ENCODE data around the gene CD79A. TPM values are rescaled to one million over a fixed set of nuclear protein-coding genes. Genes with fewer than 3 reads are reported as not detected.

CD79A gene
- polyA plus RNA-seq, 3 donors = 1.9 to 2.7 (median 2.1) TPM

DNA sequence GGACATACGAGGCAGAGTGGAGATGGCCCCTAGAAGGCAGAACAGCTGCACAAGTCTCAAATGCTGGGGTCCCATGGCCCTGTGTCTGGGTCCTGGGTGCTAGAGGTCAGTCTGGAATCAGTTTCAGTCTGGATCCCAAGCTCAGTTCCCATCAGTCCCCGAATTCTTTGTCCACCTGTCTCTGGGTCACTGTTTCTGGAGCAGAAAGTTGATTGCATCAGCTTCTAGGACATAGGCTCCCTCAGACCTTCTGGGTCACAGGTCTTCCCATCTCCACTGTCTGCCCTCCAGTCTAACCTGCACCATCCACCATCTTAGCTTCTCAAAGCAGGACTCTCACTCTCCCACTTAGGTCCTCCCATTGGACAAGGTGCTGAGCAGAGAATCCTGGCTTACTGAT lies 37.9 kb upstream of the CD79A start:
- no peak overlapping the region for H2AFZ ChIP-seq (ENCODE audit: insufficient read depth, low read depth, low read length, poor library complexity, severe bottlenecking)
- H3K79me2 ChIP-seq (ENCODE audit: insufficient read depth, low read length) = no peaks in the 10 kb centered on the region
- H3K27me3 Mint-ChIP-seq (ENCODE audit: low read depth in 3 of 3) = peaks cover 3 to 13% (median 5%) of the 10 kb centered on the region in 3 donors
- H3K9me3 Mint-ChIP-seq = peaks cover 0 to 2% (median 1%) of the 10 kb centered on the region in 7 donors
- H3K9ac ChIP-seq (ENCODE audit: insufficient read depth, low read length, poor library complexity, severe bottlenecking) = no peak overlapping the region
- no peaks in the 10 kb centered on the region for H3K36me3 ChIP-seq (replicated peaks in 1 of 2; ENCODE audit: control insufficient read depth in 1 of 2, insufficient read depth in 2 of 2, low read length in 2 of 2)
- H3K4me3 Mint-ChIP-seq = no peak overlapping the region
- TF ChIP-seq CTCF (IDR thresholded peaks at IDR 0.05) = no peak
- no peak overlapping the region for H3K27ac ChIP-seq (ENCODE audit: low read depth in 1 of 2, low read length in 2 of 2)
- H4K20me1 ChIP-seq (ENCODE audit: insufficient read depth, low read length) = no peaks in the 10 kb centered on the region
- H3K36me3 Mint-ChIP-seq = no peaks in the 10 kb centered on the region
- intact Hi-C loops (cut with micrococcal nuclease) = no loop called here
- H3K27ac Mint-ChIP-seq = no peak overlapping the region
- H3K4me1 Mint-ChIP-seq = peaks cover 22% of the 10 kb centered on the region
- no peak overlapping the region for H3K4me2 ChIP-seq (replicated peaks; ENCODE audit: extremely low read depth, low read length, poor library complexity, severe bottlenecking)
- H3K27me3 ChIP-seq (ENCODE audit: control insufficient read depth in 2 of 2, insufficient read depth in 2 of 2, low read length in 2 of 2) = no peaks in the 10 kb centered on the region
- peaks cover 11 to 17% of the 10 kb centered on the region in 2 donors for H3K4me1 ChIP-seq (ENCODE audit: control insufficient read depth in 1 of 2, insufficient read depth in 2 of 2, low read length in 2 of 2)
- H3K9me3 ChIP-seq (replicated peaks in 1 of 2; ENCODE audit: control insufficient read depth in 1 of 2, insufficient read depth in 1 of 2, low read length in 2 of 2) = no peaks in the 10 kb centered on the region
- 91% methylated on average over 1 of the region's 2 CpGs for WGBS (ENCODE audit: insufficient coverage)
- DNase-seq = no peak
- H3K4me3 ChIP-seq (replicated peaks in 1 of 3; ENCODE audit: low read depth in 2 of 3, low read length in 3 of 3) = no peak overlapping the region

GRCh38 chr19:41843371-41843770 lies 33.7 kb upstream of the CD79A start:
- Histone ChIP-seq H3K9me3 (replicated peaks in 1 of 2; ENCODE audit: control insufficient read depth in 1 of 2, insufficient read depth in 1 of 2, low read length in 2 of 2) (no peaks in the 10 kb centered on the region), H4K20me1 (ENCODE audit: insufficient read depth, low read length) (no peaks in the 10 kb centered on the region), H3K4me1 (ENCODE audit: control insufficient read depth in 1 of 2, insufficient read depth in 2 of 2, low read length in 2 of 2) (peaks cover 11 to 17% of the 10 kb centered on the region in 2 donors), H3K4me2 (replicated peaks; ENCODE audit: extremely low read depth, low read length, poor library complexity, severe bottlenecking) (no peak overlapping the region), H3K27ac (ENCODE audit: low read depth in 1 of 2, low read length in 2 of 2) (no peak overlapping the region), H3K27me3 (ENCODE audit: control insufficient read depth in 2 of 2, insufficient read depth in 2 of 2, low read length in 2 of 2) (no peaks in the 10 kb centered on the region), H3K79me2 (ENCODE audit: insufficient read depth, low read length) (no peaks in the 10 kb centered on the region), H3K36me3 (replicated peaks in 1 of 2; ENCODE audit: control insufficient read depth in 1 of 2, insufficient read depth in 2 of 2, low read length in 2 of 2) (no peaks in the 10 kb centered on the region), H3K4me3 (replicated peaks in 1 of 3; ENCODE audit: low read depth in 2 of 3, low read length in 3 of 3) (no peak overlapping the region), H2AFZ (ENCODE audit: insufficient read depth, low read depth, low read length, poor library complexity, severe bottlenecking) (no peak overlapping the region), H3K9ac (ENCODE audit: insufficient read depth, low read length, poor library complexity, severe bottlenecking) (no peak overlapping the region)
- peaks cover 20% of the 10 kb centered on the region for H3K4me1 Mint-ChIP-seq
- no peaks in the 10 kb centered on the region for H3K36me3 Mint-ChIP-seq
- H3K27ac Mint-ChIP-seq = no peak overlapping the region
- intact Hi-C loops (cut with micrococcal nuclease) = no loop called here
- 88% methylated on average over 2 of the region's 7 CpGs for whole genome bisulfite sequencing (ENCODE audit: insufficient coverage)
- no peak for TF ChIP-seq CTCF (IDR thresholded peaks at IDR 0.05)
- H3K4me3 Mint-ChIP-seq = no peak overlapping the region
- DNase-seq = no peak
- peaks cover 0 to 10% (median 5%) of the 10 kb centered on the region in 7 donors for H3K9me3 Mint-ChIP-seq
- peaks cover 2 to 9% (median 8%) of the 10 kb centered on the region in 3 donors for H3K27me3 Mint-ChIP-seq (ENCODE audit: low read depth in 3 of 3)

Measured in CD14-positive monocyte (primary cell).